Measurements from ENCODE around the gene TGFBR3.

The TGFBR3 gene

DNA sequence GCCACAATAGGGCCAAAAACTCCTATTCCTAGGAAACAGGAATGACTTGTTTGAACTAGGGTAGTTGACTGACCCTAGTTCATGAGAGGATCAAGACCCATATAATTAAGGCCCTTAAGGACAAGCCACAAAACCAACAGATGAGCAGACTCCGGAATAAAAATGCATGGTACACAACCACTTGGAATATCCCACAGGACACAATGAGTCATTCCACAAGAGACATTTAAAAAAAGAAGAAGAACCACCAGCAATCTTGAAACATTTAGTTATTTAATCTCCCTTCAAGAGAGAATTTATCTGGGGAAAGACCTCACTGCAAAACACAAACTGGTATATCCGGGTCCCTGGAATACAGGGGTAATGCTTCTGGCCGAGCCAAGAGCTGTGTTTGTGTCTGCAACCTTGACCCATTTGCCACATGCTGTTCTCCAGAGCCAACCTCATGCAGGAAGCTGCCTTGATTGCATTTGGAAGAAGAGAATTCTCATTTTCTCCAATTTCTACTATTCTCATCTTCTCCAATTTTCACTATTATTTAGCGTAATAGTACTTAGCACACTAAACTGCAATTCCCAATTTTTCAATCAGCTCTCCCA is 135.5 kb downstream of the TGFBR3 start:
- ATAC-seq (ENCODE audit: low read depth): no peak
- no peak for DNase-seq (ENCODE audit: low spot score)
- H3K36me3 ChIP-seq (ENCODE audit: low read depth): no peaks in the 10 kb centered on the region
- H3K9me3 ChIP-seq (ENCODE audit: severe bottlenecking): peaks cover 2% of the 10 kb centered on the region
- no peak overlapping the region for H3K27ac ChIP-seq (ENCODE audit: poor library complexity, severe bottlenecking)
- TF ChIP-seq, protein P1, sequence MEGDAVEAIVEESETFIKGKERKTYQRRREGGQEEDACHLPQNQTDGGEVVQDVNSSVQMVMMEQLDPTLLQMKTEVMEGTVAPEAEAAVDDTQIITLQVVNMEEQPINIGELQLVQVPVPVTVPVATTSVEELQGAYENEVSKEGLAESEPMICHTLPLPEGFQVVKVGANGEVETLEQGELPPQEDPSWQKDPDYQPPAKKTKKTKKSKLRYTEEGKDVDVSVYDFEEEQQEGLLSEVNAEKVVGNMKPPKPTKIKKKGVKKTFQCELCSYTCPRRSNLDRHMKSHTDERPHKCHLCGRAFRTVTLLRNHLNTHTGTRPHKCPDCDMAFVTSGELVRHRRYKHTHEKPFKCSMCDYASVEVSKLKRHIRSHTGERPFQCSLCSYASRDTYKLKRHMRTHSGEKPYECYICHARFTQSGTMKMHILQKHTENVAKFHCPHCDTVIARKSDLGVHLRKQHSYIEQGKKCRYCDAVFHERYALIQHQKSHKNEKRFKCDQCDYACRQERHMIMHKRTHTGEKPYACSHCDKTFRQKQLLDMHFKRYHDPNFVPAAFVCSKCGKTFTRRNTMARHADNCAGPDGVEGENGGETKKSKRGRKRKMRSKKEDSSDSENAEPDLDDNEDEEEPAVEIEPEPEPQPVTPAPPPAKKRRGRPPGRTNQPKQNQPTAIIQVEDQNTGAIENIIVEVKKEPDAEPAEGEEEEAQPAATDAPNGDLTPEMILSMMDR (IDR thresholded peaks at IDR 0.05; ENCODE audit: poor library complexity, severe bottlenecking): no peak
- no peak overlapping the region for H3K4me3 ChIP-seq (ENCODE audit: severe bottlenecking)
- H3K27me3 ChIP-seq (ENCODE audit: insufficient read depth, poor library complexity, severe bottlenecking): no peaks in the 10 kb centered on the region
- peaks cover 7% of the 10 kb centered on the region for H3K4me1 ChIP-seq (ENCODE audit: insufficient read depth, poor library complexity, severe bottlenecking)

DNA sequence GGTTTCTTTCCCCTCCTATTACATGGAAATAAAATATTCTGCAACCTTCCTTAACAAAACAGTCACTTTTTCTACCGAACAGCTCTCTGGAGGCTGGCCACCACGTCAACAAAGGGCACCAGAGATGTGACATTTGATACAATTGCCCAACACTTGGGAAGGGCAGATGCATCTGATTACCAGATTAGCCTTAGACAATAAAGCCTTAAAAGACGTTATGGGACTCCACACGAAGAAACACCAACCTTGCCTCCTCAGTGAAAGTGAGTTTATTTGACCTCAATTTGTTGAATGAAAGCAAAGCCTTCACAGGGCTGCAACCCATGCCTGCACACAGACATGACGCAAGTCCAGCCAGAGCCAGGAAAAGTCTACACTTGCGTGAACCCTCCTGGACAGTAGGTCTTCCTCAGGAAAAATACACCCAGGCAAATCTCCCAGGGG is 136.1 kb downstream of the TGFBR3 start:
- TF ChIP-seq, protein P1 (IDR thresholded peaks at IDR 0.05; ENCODE audit: poor library complexity, severe bottlenecking): no peak
- Histone ChIP-seq H3K4me1 (ENCODE audit: insufficient read depth, poor library complexity, severe bottlenecking) (peaks cover 10% of the 10 kb centered on the region), H3K4me3 (ENCODE audit: severe bottlenecking) (no peak overlapping the region), H3K27me3 (ENCODE audit: insufficient read depth, poor library complexity, severe bottlenecking) (no peaks in the 10 kb centered on the region), H3K36me3 (ENCODE audit: low read depth) (no peaks in the 10 kb centered on the region), H3K9me3 (ENCODE audit: severe bottlenecking) (peaks cover 2% of the 10 kb centered on the region), H3K27ac (ENCODE audit: poor library complexity, severe bottlenecking) (no peak overlapping the region)
- no peak for DNase-seq (ENCODE audit: low spot score)
- ATAC-seq (ENCODE audit: low read depth): no peak

DNA sequence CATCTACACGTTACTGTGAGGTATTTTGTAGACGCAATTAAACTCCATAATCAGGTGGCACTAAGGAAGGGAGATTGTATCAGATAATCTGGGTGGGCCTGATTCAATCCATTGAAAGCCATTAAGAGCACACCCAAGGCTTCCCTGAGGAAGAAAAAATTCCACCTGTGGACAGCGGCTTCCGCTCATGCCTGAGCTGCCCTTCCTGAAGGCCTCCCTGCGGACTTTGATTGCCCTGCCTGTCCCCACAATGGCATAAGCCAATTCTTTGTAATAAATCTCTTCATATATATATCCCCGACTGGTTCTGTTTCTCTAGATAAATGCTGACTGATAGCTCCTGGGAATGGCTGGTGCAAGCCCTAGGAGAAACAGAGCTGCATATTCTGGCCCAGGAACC is 138.3 kb downstream of the TGFBR3 start:
- TF ChIP-seq, protein P1 (IDR thresholded peaks at IDR 0.05; ENCODE audit: poor library complexity, severe bottlenecking): no peak

DNA sequence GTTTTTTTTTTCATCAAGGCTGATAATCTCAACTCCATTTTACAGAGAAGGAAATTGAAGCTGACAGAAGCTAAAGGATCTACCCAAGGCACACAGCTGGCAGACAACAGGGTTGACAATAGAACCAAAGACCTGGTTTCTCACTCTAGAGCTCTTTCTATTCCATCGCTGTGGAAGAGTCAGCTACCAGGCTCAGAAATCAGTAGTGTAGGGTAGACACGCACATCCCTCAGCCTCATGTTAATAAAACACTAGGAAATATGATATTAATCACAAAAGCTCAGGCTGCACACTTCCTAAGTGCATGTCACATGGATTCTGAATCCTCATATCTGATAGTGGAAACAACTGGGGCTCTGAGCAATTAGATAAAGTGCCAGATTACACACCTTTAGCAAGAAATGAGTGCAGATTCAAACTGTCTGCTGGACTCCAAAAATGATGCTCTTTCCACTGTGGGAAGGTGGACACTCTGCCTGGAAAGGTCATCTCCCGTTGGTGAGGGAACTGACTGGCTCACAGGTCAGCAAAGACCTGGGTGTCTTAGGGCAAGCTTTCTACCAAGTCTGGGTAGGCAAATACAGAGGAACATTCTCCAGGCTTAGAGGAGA is 139.1 kb downstream of the TGFBR3 start:
- ATAC-seq (ENCODE audit: low read depth) (no peak), DNase-seq (ENCODE audit: low spot score) (no peak)
- Histone ChIP-seq H3K36me3 (ENCODE audit: low read depth) (no peaks in the 10 kb centered on the region), H3K9me3 (ENCODE audit: severe bottlenecking) (peaks cover 2% of the 10 kb centered on the region), H3K4me3 (ENCODE audit: severe bottlenecking) (no peak overlapping the region), H3K27ac (ENCODE audit: poor library complexity, severe bottlenecking) (no peak overlapping the region), H3K4me1 (ENCODE audit: insufficient read depth, poor library complexity, severe bottlenecking) (peaks cover 15% of the 10 kb centered on the region), H3K27me3 (ENCODE audit: insufficient read depth, poor library complexity, severe bottlenecking) (no peaks in the 10 kb centered on the region)
- TF ChIP-seq, protein P1 (IDR thresholded peaks at IDR 0.05; ENCODE audit: poor library complexity, severe bottlenecking): no peak

More for the DNA sequence above, 138.3 kb downstream of the TGFBR3 start:
- H3K4me1 ChIP-seq (ENCODE audit: insufficient read depth, poor library complexity, severe bottlenecking): peaks cover 15% of the 10 kb centered on the region
- H3K9me3 ChIP-seq (ENCODE audit: severe bottlenecking): peaks cover 2% of the 10 kb centered on the region
- H3K36me3 ChIP-seq (ENCODE audit: low read depth): no peaks in the 10 kb centered on the region
- no peak for ATAC-seq (ENCODE audit: low read depth)
- no peak overlapping the region for H3K4me3 ChIP-seq (ENCODE audit: severe bottlenecking)
- no peak overlapping the region for H3K27ac ChIP-seq (ENCODE audit: poor library complexity, severe bottlenecking)
- DNase-seq (ENCODE audit: low spot score): no peak
- no peaks in the 10 kb centered on the region for H3K27me3 ChIP-seq (ENCODE audit: insufficient read depth, poor library complexity, severe bottlenecking)
